PFSK-1 (cell line): ENCODE results near the gene MIB2.

ENCODE experiments used
- FOXP2 ChIP-seq: optimal IDR thresholded peaks from 2 replicates; pipeline ENCODE3; 2011; ENCODE audit warnings: borderline replicate concordance, control low read depth, inconsistent platforms; ENCODE audit not compliant: insufficient read depth; ENCODE audit errors: extremely low read length, extremely low read depth
- POLR2AphosphoS5 ChIP-seq: IDR thresholded peaks from 2 replicates; pipeline ENCODE4 v1.6.1; 2012; ENCODE audit warnings: low read depth, mild to moderate bottlenecking, control low read depth, low read length, moderate library complexity
- REST ChIP-seq, 2 experiments: IDR thresholded peaks; 2 replicates each; pipeline versions ENCODE4 v1.6.1 to v1.8.0; 2011 to 2012; ENCODE audit warnings: low read depth in 2 of 2, low read length in 2 of 2, control low read depth in 1 of 2, inconsistent platforms in 1 of 2, mild to moderate bottlenecking in 1 of 2, moderate library complexity in 1 of 2; ENCODE audit not compliant: insufficient read depth in 1 of 2
- SIN3A ChIP-seq: IDR thresholded peaks from 2 replicates; pipeline ENCODE4 v1.6.1; 2012; ENCODE audit warnings: mild to moderate bottlenecking, low read length, moderate library complexity, borderline replicate concordance; ENCODE audit not compliant: insufficient read depth
- TAF1 ChIP-seq: IDR thresholded peaks from 2 replicates; pipeline ENCODE4 v1.6.1; 2012; ENCODE audit warnings: low read length, control low read depth, borderline replicate concordance; ENCODE audit not compliant: insufficient read depth

The MIB2 gene

GRCh38 chr1:1573843-1574720 lies 41.2 kb upstream of the MIB2 start:
- TF ChIP-seq POLR2AphosphoS5 (no peak), FOXP2 (peak; percentile 7), REST (IDR thresholded peaks at IDR 0.05; ENCODE audit: insufficient read depth in 1 of 2, low read depth in 2 of 2, low read length in 2 of 2) (no peak)

DNA sequence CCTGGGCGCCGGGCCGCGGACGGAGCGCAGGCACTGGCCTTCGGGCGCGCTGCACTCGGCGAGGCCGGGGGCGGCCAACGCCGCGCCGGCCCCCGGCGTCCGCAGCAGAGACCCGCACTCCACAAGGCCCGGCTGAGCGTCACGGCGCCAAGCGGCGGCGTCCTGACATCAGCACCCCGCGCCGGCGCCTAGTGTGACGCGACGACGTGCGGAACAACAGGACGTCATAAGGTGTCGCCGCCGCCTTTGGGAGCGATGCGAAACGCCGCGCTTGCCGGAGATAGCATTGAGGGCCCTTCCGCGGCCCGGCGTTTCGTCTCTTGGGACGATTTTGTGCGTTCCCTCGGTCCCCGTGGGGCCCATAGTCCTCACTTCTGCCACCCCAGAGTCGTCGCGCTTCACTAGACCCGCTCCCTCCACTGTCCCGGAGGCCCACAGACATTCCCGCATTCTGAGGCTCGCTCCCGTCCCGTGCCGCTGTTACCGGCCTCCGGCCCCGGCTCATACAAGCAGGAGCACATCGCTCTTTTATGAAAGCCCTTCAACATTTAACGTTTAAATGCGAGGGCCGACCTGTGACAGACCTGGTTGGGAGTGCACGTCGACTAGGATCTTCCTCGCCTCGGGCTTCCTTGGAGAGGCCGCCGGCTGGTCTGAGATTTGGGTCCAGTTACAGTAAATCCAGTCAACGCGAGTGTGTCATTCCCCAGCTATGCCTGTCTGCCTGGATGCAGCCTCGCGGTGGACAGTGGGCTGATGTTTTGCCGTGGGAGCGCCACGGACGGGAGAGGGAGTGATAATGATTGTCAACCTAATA lies 40.4 kb upstream of the MIB2 start, which contains the start of gene SSU72:
TSS of gene SSU72 (minus strand) at position 143 of the 817 bp plus-strand sequence. CDS start 306 bp downstream, outside the sequence.
- TF ChIP-seq REST (IDR thresholded peaks at IDR 0.05; ENCODE audit: insufficient read depth in 1 of 2, low read depth in 2 of 2, low read length in 2 of 2), result no peak
- peak; percentile 68; the same call in 1 of the 2 replicates for TF ChIP-seq SIN3A
- TF ChIP-seq FOXP2, result peak; percentile 92
- TF ChIP-seq TAF1, result peak; percentile 76; the same call in 1 of the 2 replicates
- TF ChIP-seq POLR2AphosphoS5, result peak; percentile 88

DNA sequence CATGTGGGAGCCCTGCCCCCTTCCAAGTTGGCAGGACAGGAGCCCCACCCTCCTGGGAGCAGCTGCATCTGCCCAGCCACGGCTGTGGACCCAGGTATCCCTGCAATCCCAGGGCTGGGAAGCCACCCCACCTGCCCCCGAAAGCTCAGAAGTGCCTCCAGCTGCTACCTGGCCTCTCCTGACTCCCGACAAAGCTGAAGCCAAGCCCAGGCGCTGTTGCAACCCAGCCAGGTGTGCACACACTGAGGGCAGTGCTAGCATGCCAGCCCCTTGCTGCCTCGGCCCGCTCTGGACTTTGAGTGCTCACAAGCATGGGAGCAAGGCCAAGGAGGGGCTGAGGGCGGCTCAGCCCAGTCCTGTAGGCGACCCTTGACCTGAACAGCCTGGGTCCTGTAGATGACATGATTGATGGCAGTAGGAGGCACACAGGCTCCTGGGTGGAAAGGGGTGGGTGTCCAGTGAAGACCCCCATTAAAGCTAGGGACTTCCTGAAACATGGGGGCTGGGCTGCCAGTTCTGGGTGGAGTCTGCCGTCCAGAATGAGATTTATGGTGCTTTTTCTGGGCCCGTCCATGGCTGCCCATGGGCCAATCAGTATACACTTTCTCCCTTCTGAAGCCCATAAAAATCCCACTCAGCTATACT lies 37.8 kb upstream of the MIB2 start:
- TF ChIP-seq POLR2AphosphoS5 (no peak), SIN3A (no peak), TAF1 (no peak), FOXP2 (no peak), REST (IDR thresholded peaks at IDR 0.05; ENCODE audit: insufficient read depth in 1 of 2, low read depth in 2 of 2, low read length in 2 of 2) (no peak)

DNA sequence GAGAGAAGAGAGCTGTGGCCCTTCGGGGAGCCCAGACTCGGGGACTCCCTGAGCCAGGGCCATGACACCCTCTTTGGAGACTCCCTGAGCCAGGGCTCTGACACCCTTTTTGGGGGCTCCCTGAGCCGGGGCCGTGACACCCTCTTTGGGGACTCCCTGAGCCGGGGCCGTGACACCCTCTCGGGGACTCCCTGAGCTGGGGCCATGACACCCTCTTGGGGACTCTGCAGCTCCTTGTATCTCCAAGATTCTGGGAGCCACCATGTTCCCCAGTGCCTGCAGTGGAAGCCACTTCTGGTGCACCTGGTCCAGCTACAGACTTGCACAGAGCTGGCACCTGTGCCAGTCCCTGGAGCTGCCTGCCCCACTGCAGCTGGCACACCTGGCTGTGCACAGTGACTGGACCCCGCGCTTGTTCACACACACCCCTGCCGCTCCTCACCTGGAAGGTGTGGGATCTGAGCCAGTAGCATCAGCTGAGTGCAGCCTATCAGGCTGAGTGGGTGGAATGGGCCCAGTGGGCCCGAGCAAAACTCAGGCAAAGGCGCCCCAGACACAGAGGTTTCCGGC lies 36.8 kb upstream of the MIB2 start:
- TF ChIP-seq REST (IDR thresholded peaks at IDR 0.05; ENCODE audit: insufficient read depth in 1 of 2, low read depth in 2 of 2, low read length in 2 of 2) (no peak), TAF1 (no peak), FOXP2 (no peak), POLR2AphosphoS5 (no peak), SIN3A (no peak)
